ENCODE results near the gene IL36B.
"Not testable (repeated sequence)": the region's sequence is repeated elsewhere in the genome, so short reads cannot be mapped to it uniquely, and the experiment has no call there.

Gene IL36B

GRCh38 chr2:113052396-113052917 lies at the start of gene IL36B:
IL36B (minus strand) TSS chr2:113052867.
- DNase-seq, result no peak

GRCh38 chr2:113102133-113102532 lies 49.5 kb upstream of the IL36B start:
- DNase-seq, result no peak

GRCh38 chr2:113098532-113098931 lies 45.9 kb upstream of the IL36B start:
- no peak for DNase-seq

DNA sequence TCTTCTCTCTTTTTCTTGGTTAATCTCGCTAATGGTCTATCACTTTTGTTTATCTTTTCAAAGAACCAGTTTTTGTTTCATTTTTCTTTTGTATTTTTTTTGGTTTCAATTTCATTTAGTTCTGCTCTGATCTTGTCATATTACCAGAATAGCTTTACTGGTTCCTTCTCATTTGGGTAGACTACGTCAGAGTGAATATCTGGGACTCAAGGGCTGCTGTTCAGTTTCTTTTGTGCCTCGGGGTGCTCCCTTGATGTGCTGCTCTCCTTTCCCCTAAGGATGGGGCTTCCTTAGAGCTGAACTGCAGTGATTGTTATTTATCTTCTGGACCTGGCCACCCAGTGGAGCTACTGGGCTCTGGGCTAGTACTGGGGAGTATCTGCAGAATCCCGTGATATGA lies 45.4 kb upstream of the IL36B start:
- DNase-seq, result peak; percentile 28

GRCh38 chr2:113096842-113097618 lies 44.4 kb upstream of the IL36B start:
- DNase-seq, result not testable (repeated sequence)

DNA sequence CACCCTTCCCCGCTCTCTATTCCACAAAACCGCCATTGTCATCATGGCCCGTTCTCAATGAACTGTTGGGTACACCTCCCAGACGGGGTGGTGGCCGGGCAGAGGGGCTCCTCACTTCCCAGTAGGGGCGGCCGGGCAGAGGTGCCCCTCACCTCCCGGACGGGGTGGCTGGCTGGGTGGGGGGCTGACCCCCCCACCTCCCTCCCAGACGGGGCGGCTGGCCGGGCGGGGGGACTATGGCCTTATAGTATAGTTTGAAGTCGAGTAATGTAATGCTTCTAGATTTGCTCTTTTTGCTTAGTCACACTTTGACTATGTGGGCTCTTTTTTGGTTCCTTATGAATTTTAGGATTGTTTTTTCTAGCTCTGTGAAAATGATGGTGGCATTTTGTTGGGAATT lies 43.6 kb upstream of the IL36B start:
- not testable (repeated sequence) for DNase-seq

DNA sequence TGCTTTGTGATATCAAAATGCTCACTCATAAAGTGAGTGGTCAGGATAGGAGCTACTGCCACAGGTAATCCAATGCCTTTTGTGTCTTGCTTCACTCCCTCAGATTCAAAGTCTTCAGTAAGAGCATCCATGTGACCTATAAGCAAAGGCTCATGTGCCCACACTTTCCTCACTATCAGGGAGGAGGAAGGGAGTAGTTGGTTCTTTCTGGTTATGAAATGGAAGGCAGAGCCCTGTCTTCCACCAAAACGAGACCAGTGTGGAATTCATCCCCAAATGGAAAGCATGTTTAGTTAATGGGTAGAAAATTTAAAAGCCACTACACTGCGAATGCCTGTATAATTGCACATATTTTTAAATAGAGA lies 40.9 kb upstream of the IL36B start:
- no peak for DNase-seq

- DNase-seq, result no peak
These were observed 40.4 kb upstream of the IL36B start for GRCh38 chr2:113092864-113093612.

DNA sequence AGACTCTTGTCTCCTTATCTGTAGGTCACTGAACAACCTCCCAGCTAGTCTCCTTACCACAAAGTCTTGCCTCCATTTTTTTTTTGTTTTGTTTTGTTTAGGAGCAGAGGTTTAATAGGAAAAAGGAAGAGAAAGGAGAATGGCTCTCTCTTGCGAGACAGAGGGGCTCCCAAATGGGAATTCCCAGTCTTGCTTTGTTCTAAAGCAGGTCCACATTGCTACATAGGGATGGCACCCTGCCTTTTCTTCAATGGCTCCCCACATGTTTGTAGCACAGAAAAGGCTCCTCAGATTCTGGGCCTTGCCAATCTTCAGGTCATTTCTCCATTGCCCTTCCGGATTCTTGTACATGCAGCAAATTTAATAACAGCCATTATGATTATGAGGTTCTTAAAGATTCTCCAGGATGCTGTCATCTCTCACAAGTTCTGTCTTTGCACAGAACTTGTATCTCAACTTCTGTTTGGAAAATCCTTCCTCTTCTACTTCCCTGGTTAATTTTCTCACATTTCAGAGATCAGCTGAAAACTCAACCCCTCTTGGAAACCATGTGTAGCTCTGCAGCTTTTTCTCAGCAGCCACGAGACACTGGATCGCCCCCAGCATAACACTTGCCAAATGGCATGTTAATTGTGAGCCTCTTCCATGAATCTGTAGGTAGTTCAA lies 38.7 kb upstream of the IL36B start:
- no peak for DNase-seq

GRCh38 chr2:113089916-113090315 lies 37.2 kb upstream of the IL36B start:
- no peak for DNase-seq

- no peak for DNase-seq
These were observed 35.7 kb upstream of the IL36B start for GRCh38 chr2:113088213-113088992.

GRCh38 chr2:113085542-113085941 lies 32.9 kb upstream of the IL36B start:
- no peak for DNase-seq

DNA sequence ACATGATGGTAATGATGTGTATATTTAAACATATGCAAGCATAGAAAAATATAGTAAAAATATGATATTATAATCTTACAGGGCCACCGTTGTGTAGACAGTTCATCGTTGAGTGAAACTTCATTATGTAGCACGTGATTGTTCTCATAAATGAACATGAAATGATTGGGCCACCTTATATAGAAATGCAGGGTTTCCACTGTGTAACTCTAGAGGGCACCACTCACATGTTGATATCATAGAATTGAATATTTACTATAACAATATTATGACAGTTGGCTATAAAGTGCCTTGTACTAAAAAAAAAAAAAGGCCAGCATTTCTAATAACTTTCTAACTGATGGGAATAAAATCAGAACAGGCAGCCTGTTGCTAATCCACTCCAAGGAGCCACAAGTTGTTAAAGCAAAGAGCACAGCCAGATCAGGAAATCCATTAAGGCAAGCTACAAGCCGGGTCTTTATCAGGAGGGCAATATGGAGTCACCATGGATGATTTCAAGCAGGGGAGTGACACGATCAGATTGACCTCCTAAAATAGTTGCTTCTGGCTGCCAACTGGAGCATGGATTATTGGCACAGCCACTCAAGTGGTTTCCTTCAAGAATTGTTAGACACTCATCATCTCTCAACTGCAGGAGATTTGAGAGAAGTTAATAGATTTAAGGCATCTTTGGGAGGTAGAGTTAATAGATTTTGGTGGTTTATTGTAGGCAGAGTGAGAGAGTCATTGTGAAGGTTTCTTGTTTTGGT lies 31.8 kb upstream of the IL36B start:
- peak; percentile 29 for DNase-seq

GRCh38 chr2:113083296-113083695 lies 30.6 kb upstream of the IL36B start:
- DNase-seq, result no peak

DNA sequence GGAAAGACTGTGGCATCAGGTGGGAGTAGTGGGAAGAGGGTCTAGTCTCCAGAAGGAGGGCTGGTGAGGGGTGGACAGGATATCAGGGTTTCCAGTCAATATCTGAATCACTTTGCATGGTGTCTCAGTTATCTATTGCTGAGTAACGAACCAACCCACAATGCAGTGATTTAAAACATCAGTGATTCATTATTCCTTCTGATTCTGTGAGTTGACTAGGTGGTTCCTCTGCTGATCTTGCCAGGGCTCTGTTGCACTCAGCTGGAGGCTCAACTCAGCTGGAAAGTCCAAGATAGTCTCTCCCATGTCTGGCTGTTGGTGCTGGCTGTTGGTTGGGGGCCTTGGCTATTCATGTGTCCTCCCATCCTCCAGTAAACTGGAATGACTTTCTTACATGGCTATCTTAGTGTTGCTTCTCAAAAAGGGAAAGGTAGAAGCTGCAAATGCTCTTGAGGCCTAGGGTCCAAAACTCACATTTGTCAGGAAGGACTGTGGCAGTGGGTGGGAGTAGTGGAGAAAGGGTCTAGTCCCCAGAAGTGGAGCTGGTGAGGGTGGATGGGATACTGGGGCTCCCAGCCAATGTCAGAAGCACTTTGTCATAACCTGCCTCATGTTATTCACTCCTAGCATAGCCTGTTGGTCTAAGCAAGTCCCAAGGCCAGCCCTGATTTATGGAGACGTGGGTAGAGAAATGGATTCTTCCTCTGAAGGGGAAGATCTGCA lies 29.0 kb upstream of the IL36B start:
- DNase-seq, result no peak

DNA sequence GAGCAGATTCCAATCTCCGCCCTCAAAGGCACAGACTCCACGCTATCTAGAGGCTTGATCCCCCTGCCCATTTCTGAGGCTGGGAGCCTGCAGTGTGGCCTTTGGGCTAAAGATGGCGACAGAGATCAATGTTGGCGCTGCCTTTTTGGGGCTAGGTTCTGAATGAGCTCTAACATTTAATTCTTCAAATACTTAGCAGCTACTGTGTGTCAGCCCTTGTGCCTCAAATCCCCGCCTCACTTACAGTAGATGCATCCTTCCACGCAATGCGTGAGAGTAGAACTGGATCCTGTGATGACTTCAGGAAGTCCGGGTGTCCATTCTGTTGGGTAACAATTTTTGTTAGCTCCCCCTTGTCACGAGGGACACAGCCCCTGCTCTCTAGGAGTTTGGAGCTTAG lies 27.5 kb upstream of the IL36B start:
- peak; percentile 43 for DNase-seq

DNA sequence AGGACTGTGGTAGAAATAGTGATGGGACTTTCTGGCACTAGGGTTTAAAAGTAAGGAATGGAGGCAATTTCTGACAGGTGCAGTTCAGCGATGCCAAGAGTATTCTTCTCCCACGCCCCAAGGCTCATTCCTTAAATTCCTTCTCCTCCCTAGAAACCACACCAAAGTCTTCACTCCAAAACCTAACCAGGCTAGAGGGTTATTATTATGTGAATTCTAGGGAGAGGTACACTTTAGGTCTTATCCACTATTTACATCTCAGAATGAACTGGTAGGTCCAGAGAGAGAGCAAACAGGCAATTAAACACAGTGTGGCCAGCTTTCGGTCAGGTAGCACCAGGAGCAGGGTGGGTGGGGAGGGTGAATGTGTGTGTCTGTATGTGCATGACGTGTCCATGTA lies 26.5 kb upstream of the IL36B start:
- DNase-seq, result no peak

GRCh38 chr2:113078350-113078839 lies 25.7 kb upstream of the IL36B start:
- no peak for DNase-seq

DNA sequence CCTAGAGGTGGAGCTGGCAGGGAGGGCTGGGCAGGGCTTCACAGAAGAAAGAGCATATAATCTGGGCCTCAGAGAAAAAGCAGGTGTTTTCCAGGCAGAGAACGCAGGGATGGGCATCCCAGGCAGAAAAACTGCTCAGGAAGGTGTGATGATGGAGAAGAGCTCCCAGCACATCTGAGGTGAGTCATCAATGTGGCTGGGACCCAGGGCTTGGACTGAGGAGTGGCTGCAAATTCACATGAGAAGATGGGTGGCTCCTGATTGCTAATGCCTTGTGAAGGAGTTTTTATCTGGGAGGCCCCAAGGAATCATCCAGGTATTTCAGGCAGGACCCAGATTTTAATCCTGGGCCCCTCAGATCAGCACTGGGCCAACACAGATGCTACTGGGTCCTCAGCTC lies 25.3 kb upstream of the IL36B start:
- DNase-seq, result no peak

DNA sequence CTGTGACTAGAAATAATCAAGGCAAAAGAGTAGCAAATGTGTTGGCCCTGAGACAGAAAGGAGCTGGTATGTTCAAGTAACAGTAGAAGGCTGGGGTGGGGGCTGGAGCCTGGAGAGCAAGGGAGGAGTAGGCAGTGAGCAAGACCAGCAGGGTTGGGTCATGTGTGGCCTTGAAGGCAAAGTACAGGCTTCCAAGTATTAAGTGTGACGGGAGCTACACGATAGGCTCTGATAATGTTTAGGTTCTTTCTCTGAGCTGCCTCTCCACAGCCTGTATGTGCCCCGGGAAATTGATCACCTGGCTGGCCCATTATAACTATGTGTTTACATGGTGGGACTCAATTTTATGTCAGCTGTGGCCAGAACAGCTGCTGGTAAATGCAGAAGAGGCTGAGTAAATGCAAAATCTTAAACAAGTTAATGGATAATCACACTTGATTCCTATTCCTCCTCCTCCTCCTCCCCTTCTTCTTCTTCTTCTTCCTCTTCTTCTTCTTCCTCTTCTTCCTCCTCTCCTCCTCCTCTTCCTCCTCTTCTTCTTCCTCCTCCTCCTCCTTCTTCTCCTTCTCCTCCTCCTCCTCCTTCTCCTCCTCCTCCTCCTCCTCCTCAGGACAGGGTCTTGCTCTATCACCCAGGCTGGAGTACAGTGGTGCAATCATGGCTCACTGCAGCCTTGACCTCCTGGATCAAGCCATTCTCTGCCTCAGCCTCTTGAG lies 24.4 kb upstream of the IL36B start:
- no peak for DNase-seq

GRCh38 chr2:113075600-113075999 lies 22.9 kb upstream of the IL36B start:
- no peak for DNase-seq

Data from CD4-positive, alpha-beta T cell treated with Interleukin-10 for 1 hour (primary cell).